Left renal pelvis (tissue), 4 donors: Measurements from ENCODE around the gene GALNT7. TPM values are rescaled to one million over a fixed set of nuclear protein-coding genes. Genes with fewer than 3 reads are reported as not detected.
"Not testable (repeated sequence)": the region's sequence is repeated elsewhere in the genome, so short reads cannot be mapped to it uniquely, and the experiment has no call there.

Experiments used
- DNase-seq, 4 donors: peaks; one replicate each; pipeline ENCODE4 v3.0.0-alpha.2; 2013; ENCODE audit warnings: low read depth in 4 of 4, low spot score in 3 of 4
- polyA plus RNA-seq, 4 donors: library from polyadenylated mRNA; unstranded; fragments of 120-200 nt; gene quantifications; one replicate each; pipeline ENCODE4 v1.2.1, GENCODE V29; 2013; ENCODE audit not compliant: insufficient read length in 4 of 4

Gene GALNT7
- polyA plus RNA-seq, result 10 to 100 TPM; 15.8 to 42.0 (median 36.1) TPM

GRCh38 chr4:173168396-173169177 lies at the start of gene GALNT7:
GALNT7 (plus strand) TSS chr4:173168811; CDS start chr4:173168836, 25 bp downstream.
- peak; percentile 58 to 65 (median 63) for DNase-seq

GRCh38 chr4:173118819-173119218 lies 49.8 kb upstream of the GALNT7 start:
- DNase-seq, result not testable (repeated sequence)

GRCh38 chr4:173119818-173120217 lies 48.8 kb upstream of the GALNT7 start:
- no peak for DNase-seq

GRCh38 chr4:173121076-173121561 lies 47.5 kb upstream of the GALNT7 start:
- no peak for DNase-seq

- no peak for DNase-seq
Observed at GRCh38 chr4:173124209-173124865, 44.3 kb upstream of the GALNT7 start.

- no peak for DNase-seq
Observed at GRCh38 chr4:173125216-173125812, 43.3 kb upstream of the GALNT7 start.

GRCh38 chr4:173128199-173128890 lies 40.3 kb upstream of the GALNT7 start:
- no peak for DNase-seq

GRCh38 chr4:173130687-173131086 lies 37.9 kb upstream of the GALNT7 start:
- DNase-seq, result no peak

- no peak for DNase-seq
Observed at GRCh38 chr4:173134426-173134825, 34.2 kb upstream of the GALNT7 start.

GRCh38 chr4:173135241-173135847 lies 33.3 kb upstream of the GALNT7 start:
- no peak for DNase-seq

GRCh38 chr4:173138624-173139023 lies 30.0 kb upstream of the GALNT7 start:
- no peak for DNase-seq

- DNase-seq, result no peak
Observed at GRCh38 chr4:173139561-173139960, 29.1 kb upstream of the GALNT7 start.

- DNase-seq, result no peak
Observed at GRCh38 chr4:173145131-173145530, 23.5 kb upstream of the GALNT7 start.

GRCh38 chr4:173146456-173146855 lies 22.2 kb upstream of the GALNT7 start:
- DNase-seq, result no peak

- DNase-seq, result no peak
Observed at GRCh38 chr4:173151496-173151895, 17.1 kb upstream of the GALNT7 start.

GRCh38 chr4:173152104-173152503 lies 16.5 kb upstream of the GALNT7 start:
- no peak for DNase-seq

GRCh38 chr4:173153445-173153844 lies 15.2 kb upstream of the GALNT7 start:
- DNase-seq, result no peak

GRCh38 chr4:173159791-173160190 lies 8.8 kb upstream of the GALNT7 start:
- no peak for DNase-seq

- DNase-seq, result no peak
Observed at GRCh38 chr4:173160871-173161270, 7.7 kb upstream of the GALNT7 start.

GRCh38 chr4:173161311-173161710 lies 7.3 kb upstream of the GALNT7 start:
- no peak for DNase-seq
